ENCODE results near the gene FBLN2. TPM values are rescaled to one million over a fixed set of nuclear protein-coding genes. Genes with fewer than 3 reads are reported as not detected.

FBLN2 gene
- total RNA-seq, 4 donors from 2014 or later: 130 to 244 (median 136) TPM

- Histone ChIP-seq H3K36me3 (peaks cover 0 to 23% (median 8%) of the 10 kb centered on the region in 4 donors), H3K27ac (replicated peaks in 1 of 4) (no peak overlapping the region), H3K9me3 (no peaks in the 10 kb centered on the region), H3K4me1 (no peaks in the 10 kb centered on the region), H3K4me3 (no peak overlapping the region), H3K27me3 (no peaks in the 10 kb centered on the region)
- TF ChIP-seq POLR2A (IDR thresholded peaks at IDR 0.05; ENCODE audit: low read depth): no peak
- TF ChIP-seq POLR2AphosphoS5 (IDR thresholded peaks at IDR 0.05): no peak
- DNase-seq (ENCODE audit: extremely low spot score): no peak
- WGBS: 80% methylated on average over 2 of the region's 14 CpGs
- intact Hi-C loops (cut with DNase I): no loop called here
These were observed 87.3 kb downstream of the FBLN2 start for GRCh38 chr3:13636186-13636585.

DNA sequence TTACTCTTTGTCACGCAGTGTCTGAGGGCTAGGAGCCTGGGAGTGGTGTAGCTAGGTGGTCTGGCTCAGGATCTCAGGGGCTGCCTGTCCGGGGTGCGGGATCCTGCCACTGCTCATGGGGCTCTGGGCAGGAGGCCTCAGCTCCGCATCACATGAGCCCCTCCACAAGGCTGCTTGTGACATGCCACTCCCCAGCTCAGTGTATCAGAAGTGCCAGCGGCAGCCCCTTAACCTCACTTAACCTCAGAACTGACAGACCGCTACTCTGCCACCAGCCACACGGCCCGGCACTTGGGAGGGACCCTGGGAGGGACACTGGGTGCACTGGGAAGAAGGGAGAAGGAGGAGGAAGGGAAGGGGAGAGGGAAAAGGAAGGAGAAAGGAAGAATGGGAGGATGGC lies 87.9 kb downstream of the FBLN2 start:
- peaks cover 0 to 16% (median 7%) of the 10 kb centered on the region in 4 donors for H3K36me3 ChIP-seq
- no peaks in the 10 kb centered on the region for H3K4me1 ChIP-seq
- H3K27me3 ChIP-seq: no peaks in the 10 kb centered on the region
- 83% methylated on average over 8 of the region's 8 CpGs for WGBS
- DNase-seq (ENCODE audit: extremely low spot score): no peak
- intact Hi-C loops (cut with DNase I): no loop called here
- no peaks in the 10 kb centered on the region for H3K9me3 ChIP-seq
- TF ChIP-seq POLR2A (IDR thresholded peaks at IDR 0.05; ENCODE audit: low read depth): no peak
- TF ChIP-seq, protein P1, sequence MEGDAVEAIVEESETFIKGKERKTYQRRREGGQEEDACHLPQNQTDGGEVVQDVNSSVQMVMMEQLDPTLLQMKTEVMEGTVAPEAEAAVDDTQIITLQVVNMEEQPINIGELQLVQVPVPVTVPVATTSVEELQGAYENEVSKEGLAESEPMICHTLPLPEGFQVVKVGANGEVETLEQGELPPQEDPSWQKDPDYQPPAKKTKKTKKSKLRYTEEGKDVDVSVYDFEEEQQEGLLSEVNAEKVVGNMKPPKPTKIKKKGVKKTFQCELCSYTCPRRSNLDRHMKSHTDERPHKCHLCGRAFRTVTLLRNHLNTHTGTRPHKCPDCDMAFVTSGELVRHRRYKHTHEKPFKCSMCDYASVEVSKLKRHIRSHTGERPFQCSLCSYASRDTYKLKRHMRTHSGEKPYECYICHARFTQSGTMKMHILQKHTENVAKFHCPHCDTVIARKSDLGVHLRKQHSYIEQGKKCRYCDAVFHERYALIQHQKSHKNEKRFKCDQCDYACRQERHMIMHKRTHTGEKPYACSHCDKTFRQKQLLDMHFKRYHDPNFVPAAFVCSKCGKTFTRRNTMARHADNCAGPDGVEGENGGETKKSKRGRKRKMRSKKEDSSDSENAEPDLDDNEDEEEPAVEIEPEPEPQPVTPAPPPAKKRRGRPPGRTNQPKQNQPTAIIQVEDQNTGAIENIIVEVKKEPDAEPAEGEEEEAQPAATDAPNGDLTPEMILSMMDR (IDR thresholded peaks at IDR 0.05): no peak
- TF ChIP-seq EP300 (IDR thresholded peaks at IDR 0.05): no peak
- no peak for TF ChIP-seq POLR2AphosphoS5 (IDR thresholded peaks at IDR 0.05)
- no peak overlapping the region for H3K4me3 ChIP-seq
- H3K27ac ChIP-seq (replicated peaks in 1 of 4): no peak overlapping the region

GRCh38 chr3:13637311-13637891 lies 88.5 kb downstream of the FBLN2 start:
- Histone ChIP-seq H3K9me3 (no peaks in the 10 kb centered on the region), H3K36me3 (peaks cover 0 to 13% (median 7%) of the 10 kb centered on the region in 4 donors), H3K4me3 (no peak overlapping the region), H3K27me3 (peaks cover 0 to 1% (median 0%) of the 10 kb centered on the region in 4 donors), H3K4me1 (no peaks in the 10 kb centered on the region), H3K27ac (replicated peaks in 1 of 4) (no peak overlapping the region)
- DNase-seq (ENCODE audit: extremely low spot score): no peak
- WGBS: 79% methylated on average over 24 of the region's 31 CpGs
- TF ChIP-seq POLR2AphosphoS5 (IDR thresholded peaks at IDR 0.05): no peak
- no peak for TF ChIP-seq EP300 (IDR thresholded peaks at IDR 0.05)
- TF ChIP-seq, protein P1 (IDR thresholded peaks at IDR 0.05): no peak
- TF ChIP-seq POLR2A (IDR thresholded peaks at IDR 0.05; ENCODE audit: low read depth): no peak
- intact Hi-C loops (cut with DNase I): no loop called here

- TF ChIP-seq, protein P1 (IDR thresholded peaks at IDR 0.05): no peak
- TF ChIP-seq POLR2A (IDR thresholded peaks at IDR 0.05; ENCODE audit: low read depth): no peak
- TF ChIP-seq POLR2AphosphoS5 (IDR thresholded peaks at IDR 0.05): no peak
- no peak for TF ChIP-seq EP300 (IDR thresholded peaks at IDR 0.05)
- Histone ChIP-seq H3K36me3 (peaks cover 0 to 11% (median 3%) of the 10 kb centered on the region in 4 donors), H3K27me3 (peaks cover 0 to 6% (median 0%) of the 10 kb centered on the region in 4 donors), H3K9me3 (no peaks in the 10 kb centered on the region), H3K27ac (replicated peaks in 1 of 4) (no peak overlapping the region), H3K4me3 (no peak overlapping the region), H3K4me1 (no peaks in the 10 kb centered on the region)
- 84% methylated on average over 12 of the region's 12 CpGs for WGBS
- no peak for DNase-seq (ENCODE audit: extremely low spot score)
- intact Hi-C loops (cut with DNase I): no loop called here
These were observed 89.0 kb downstream of the FBLN2 start for GRCh38 chr3:13637953-13638352.

DNA sequence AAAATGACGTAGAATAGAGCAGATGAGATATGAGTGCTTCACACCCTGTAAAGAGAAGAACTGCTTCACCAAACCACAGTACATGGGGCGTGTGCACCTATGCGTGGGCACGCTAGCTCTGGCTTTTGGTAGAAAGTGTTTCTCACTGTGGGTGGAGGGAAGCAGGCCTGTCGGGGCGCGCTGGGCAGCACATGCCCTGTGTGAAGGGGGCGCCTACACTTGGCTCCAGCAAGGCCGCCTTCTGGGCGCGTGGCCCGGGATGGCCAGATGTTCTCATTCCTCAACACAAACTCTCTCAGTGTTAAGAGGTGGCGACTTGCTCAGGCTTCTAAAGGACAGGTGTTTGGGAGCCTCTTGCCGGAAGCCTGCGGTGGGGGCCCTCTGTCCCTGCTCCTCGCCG lies 90.0 kb downstream of the FBLN2 start:
- H3K4me1 ChIP-seq: no peaks in the 10 kb centered on the region
- H3K27me3 ChIP-seq: peaks cover 0 to 6% (median 0%) of the 10 kb centered on the region in 4 donors
- no peaks in the 10 kb centered on the region for H3K9me3 ChIP-seq
- WGBS: 86% methylated on average over 8 of the region's 17 CpGs
- TF ChIP-seq EP300 (IDR thresholded peaks at IDR 0.05): no peak
- TF ChIP-seq POLR2AphosphoS5 (IDR thresholded peaks at IDR 0.05): no peak
- no peak for TF ChIP-seq POLR2A (IDR thresholded peaks at IDR 0.05; ENCODE audit: low read depth)
- TF ChIP-seq, protein P1 (IDR thresholded peaks at IDR 0.05): no peak
- intact Hi-C loops (cut with DNase I): no loop called here
- DNase-seq (ENCODE audit: extremely low spot score): no peak
- H3K4me3 ChIP-seq: no peak overlapping the region
- H3K36me3 ChIP-seq: peaks cover 0 to 5% (median 0%) of the 10 kb centered on the region in 4 donors
- no peak overlapping the region for H3K27ac ChIP-seq (replicated peaks in 1 of 4)

Data from esophagus muscularis mucosa (tissue), 4 donors.